DND-41 (cell line): Measurements from ENCODE around the gene ACTG1.

Experiments used
- ATAC-seq: fragments of 200-7000 bp; cut with Tn5 transposase; 3 replicates; pipeline ENCODE4 v1.9.1; 2021; ENCODE audit warnings: low read depth; ENCODE audit not compliant: insufficient read depth
- DNase-seq: peaks from one replicate; pipeline ENCODE4 v3.0.0-alpha.2; 2020
- H2AFZ ChIP-seq: 2 replicates; pipeline ENCODE4 v1.6.0; 2012; ENCODE audit warnings: low read depth, low read length
- H3K27ac ChIP-seq: 2 replicates; pipeline ENCODE4 v1.5.1; 2012; ENCODE audit warnings: low read length, inconsistent platforms
- H3K27me3 ChIP-seq: fragments of 200-600 bp; sonication (generic); 2 replicates; pipeline ENCODE4 v1.6.0; 2012; ENCODE audit warnings: low read length, mild to moderate bottlenecking, inconsistent platforms; ENCODE audit not compliant: insufficient read depth, poor library complexity
- H3K36me3 ChIP-seq: 2 replicates; pipeline ENCODE4 v1.5.1; 2012; ENCODE audit warnings: low read length, inconsistent platforms; ENCODE audit not compliant: insufficient read depth
- H3K4me1 ChIP-seq: 2 replicates; pipeline ENCODE4 v1.5.1; 2012; ENCODE audit warnings: mild to moderate bottlenecking, low read length; ENCODE audit not compliant: insufficient read depth
- H3K4me2 ChIP-seq: 2 replicates; pipeline ENCODE4 v1.6.0; 2012; ENCODE audit warnings: mild to moderate bottlenecking, moderate library complexity, low read length, inconsistent platforms; ENCODE audit not compliant: insufficient read depth
- H3K4me3 ChIP-seq, 2 experiments: fragments of 200-600 bp in 1 of 2; shearing (Covaris generic) in 1 of 2; 2 replicates each; pipeline ENCODE4 v1.5.1; 2012 to 2016; ENCODE audit warnings: inconsistent platforms in 2 of 2, low read length in 2 of 2, mild to moderate bottlenecking in 2 of 2, low read depth in 1 of 2, moderate library complexity in 1 of 2
- H3K79me2 ChIP-seq: 2 replicates; pipeline ENCODE4 v1.6.0; 2012; ENCODE audit warnings: low read length, inconsistent platforms; ENCODE audit not compliant: insufficient read depth
- H3K9ac ChIP-seq: 2 replicates; pipeline ENCODE4 v1.6.0; 2012; ENCODE audit warnings: low read depth, mild to moderate bottlenecking, inconsistent platforms, low read length, moderate library complexity
- H3K9me3 ChIP-seq: 2 replicates; pipeline ENCODE4 v1.5.1; 2012; ENCODE audit warnings: low read length, moderate library complexity, mild to moderate bottlenecking, inconsistent platforms; ENCODE audit not compliant: insufficient read depth, severe bottlenecking
- H4K20me1 ChIP-seq: 2 replicates; pipeline ENCODE4 v1.6.0; 2012; ENCODE audit warnings: low read length; ENCODE audit not compliant: insufficient read depth
- EZH2 ChIP-seq: IDR thresholded peaks from 3 replicates; pipeline ENCODE4 v1.6.1; 2012; ENCODE audit warnings: borderline replicate concordance, low read depth, mild to moderate bottlenecking, moderate library complexity, low read length, inconsistent platforms; ENCODE audit not compliant: severe bottlenecking
- TF ChIP-seq, protein P1 (sequence below): IDR thresholded peaks from 2 replicates; pipeline ENCODE4 v1.5.1; 2012; ENCODE audit warnings: borderline replicate concordance, low read length, moderate library complexity, mild to moderate bottlenecking; ENCODE audit not compliant: poor library complexity, severe bottlenecking; ENCODE audit errors: extremely low read depth

Gene ACTG1

DNA sequence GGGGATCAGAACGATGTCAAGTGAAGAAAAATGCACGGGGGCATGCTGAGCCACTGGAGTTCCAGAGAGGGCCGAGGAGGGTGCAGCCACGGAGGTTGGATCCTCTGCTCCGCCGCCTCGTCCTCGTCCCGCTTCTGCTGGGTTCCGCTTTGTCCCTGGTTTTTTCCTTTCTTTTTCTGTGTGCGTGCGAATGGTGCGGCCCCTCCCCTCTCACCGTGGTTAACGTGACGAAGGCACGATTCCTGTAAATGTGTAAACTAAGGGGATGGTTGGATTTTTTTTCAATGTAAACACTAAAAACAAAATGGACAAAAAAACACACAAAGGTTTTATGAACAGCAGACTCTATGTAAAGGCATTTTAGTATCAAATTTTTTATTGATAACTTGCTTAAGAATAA lies 46.7 kb downstream of the ACTG1 start:
- Histone ChIP-seq H3K4me2 (no peak overlapping the region), H3K9me3 (no peaks in the 10 kb centered on the region), H2AFZ (no peak overlapping the region), H3K9ac (no peak overlapping the region), H3K4me1 (no peaks in the 10 kb centered on the region), H3K27me3 (no peaks in the 10 kb centered on the region), H3K36me3 (no peaks in the 10 kb centered on the region), H3K27ac (no peak overlapping the region), H4K20me1 (no peaks in the 10 kb centered on the region), H3K79me2 (no peaks in the 10 kb centered on the region), H3K4me3 (no peak overlapping the region)
- no peak for ATAC-seq
- no peak for DNase-seq
- TF ChIP-seq, protein P1, sequence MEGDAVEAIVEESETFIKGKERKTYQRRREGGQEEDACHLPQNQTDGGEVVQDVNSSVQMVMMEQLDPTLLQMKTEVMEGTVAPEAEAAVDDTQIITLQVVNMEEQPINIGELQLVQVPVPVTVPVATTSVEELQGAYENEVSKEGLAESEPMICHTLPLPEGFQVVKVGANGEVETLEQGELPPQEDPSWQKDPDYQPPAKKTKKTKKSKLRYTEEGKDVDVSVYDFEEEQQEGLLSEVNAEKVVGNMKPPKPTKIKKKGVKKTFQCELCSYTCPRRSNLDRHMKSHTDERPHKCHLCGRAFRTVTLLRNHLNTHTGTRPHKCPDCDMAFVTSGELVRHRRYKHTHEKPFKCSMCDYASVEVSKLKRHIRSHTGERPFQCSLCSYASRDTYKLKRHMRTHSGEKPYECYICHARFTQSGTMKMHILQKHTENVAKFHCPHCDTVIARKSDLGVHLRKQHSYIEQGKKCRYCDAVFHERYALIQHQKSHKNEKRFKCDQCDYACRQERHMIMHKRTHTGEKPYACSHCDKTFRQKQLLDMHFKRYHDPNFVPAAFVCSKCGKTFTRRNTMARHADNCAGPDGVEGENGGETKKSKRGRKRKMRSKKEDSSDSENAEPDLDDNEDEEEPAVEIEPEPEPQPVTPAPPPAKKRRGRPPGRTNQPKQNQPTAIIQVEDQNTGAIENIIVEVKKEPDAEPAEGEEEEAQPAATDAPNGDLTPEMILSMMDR: no peak
- no peak for TF ChIP-seq EZH2

DNA sequence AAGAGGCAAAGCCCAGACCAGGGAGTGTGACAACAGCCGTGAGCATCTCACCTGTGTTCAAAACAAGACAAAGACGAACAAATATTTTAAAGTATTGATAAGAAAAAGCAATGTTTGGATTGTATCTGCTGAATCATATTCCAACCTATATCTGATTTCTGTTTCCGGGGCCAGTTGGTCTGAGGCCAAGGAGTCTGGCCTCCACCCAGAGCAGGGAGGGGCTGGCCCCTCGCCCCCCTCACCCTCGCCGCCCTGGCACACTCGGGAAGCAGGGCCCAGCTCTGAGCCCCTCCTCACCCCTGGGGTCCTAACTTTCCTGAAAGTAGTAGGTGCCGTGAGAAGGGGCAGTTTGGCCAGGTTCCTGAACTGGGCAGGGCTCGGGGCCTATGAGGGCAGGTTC lies 48.0 kb downstream of the ACTG1 start:
- Histone ChIP-seq H3K79me2 (no peaks in the 10 kb centered on the region), H3K4me3 (no peak overlapping the region), H4K20me1 (no peaks in the 10 kb centered on the region), H3K9ac (no peak overlapping the region), H2AFZ (no peak overlapping the region), H3K9me3 (no peaks in the 10 kb centered on the region), H3K27me3 (no peaks in the 10 kb centered on the region), H3K36me3 (no peaks in the 10 kb centered on the region), H3K4me1 (no peaks in the 10 kb centered on the region), H3K4me2 (no peak overlapping the region), H3K27ac (no peak overlapping the region)
- no peak for ATAC-seq
- no peak for DNase-seq
- no peak for TF ChIP-seq EZH2
- TF ChIP-seq, protein P1: no peak

DNA sequence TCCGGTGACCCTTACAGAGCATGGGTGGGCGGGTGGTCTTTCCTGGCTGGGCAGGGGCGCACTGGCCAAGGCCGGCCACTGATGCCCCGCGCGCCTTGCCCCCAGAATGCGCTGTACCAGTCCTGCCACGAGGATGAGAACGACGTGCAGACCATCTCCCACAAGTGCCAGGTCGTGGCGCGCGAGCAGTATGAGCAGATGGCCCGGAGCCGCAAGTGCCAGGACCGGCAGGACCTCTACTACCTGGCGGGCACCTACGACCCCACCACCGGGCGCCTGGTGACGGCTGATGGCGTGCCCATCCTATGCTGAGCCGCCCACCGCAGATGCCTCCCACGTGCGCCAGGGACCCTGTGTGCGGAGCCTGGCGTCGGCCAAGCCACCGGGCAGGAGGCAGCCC lies 49.1 kb downstream of the ACTG1 start:
- no peaks in the 10 kb centered on the region for H3K27me3 ChIP-seq
- H3K4me3 ChIP-seq: no peak overlapping the region
- H3K36me3 ChIP-seq: no peaks in the 10 kb centered on the region
- no peaks in the 10 kb centered on the region for H4K20me1 ChIP-seq
- no peak overlapping the region for H3K9ac ChIP-seq
- DNase-seq: no peak
- no peak for ATAC-seq
- no peaks in the 10 kb centered on the region for H3K9me3 ChIP-seq
- no peaks in the 10 kb centered on the region for H3K79me2 ChIP-seq
- no peak for TF ChIP-seq EZH2
- TF ChIP-seq, protein P1: no peak
- no peak overlapping the region for H3K27ac ChIP-seq
- H2AFZ ChIP-seq: no peak overlapping the region
- H3K4me2 ChIP-seq: no peak overlapping the region
- H3K4me1 ChIP-seq: no peaks in the 10 kb centered on the region
